ENCODE measurements around the gene SLC10A1. TPM values are rescaled to one million over a fixed set of nuclear protein-coding genes. Genes with fewer than 3 reads are reported as not detected.

The SLC10A1 gene
- total and polyA plus RNA-seq, 2 of the 4 experiments (the other 2 are of a cell fraction): 0.03 TPM; not detected in 1

Small RNA genes lying within 50 kb of the gene (microRNA-seq; reads per million reads assigned to microRNA genes)
- not detected for gene RF00614 (ENCODE audit: insufficient read depth, insufficient read length)

Small RNA genes lying within 50 kb of the gene (small RNA-seq; reads per million reads assigned to genes)
- 0 reads per million in 5 experiments for gene RF00614

Other genes starting within 250 kb of the SLC10A1 start
- not detected in 2 replicates for gene CCDC177, start 222.4 kb downstream of the SLC10A1 start, total RNA-seq (2012; rRNA removed)
- not detected in 2 replicates for gene CCDC177, start 222.4 kb downstream of the SLC10A1 start, polyA plus RNA-seq (2012; rRNA removed)
- gene SUSD6, start 185.6 kb downstream of the SLC10A1 start, total RNA-seq (2012; rRNA removed): 2.3 and 2.5 TPM in 2 replicates
- 10.1 and 10.4 TPM in 2 replicates for gene SUSD6, start 185.6 kb downstream of the SLC10A1 start, polyA plus RNA-seq (2012; rRNA removed)
- gene SRSF5, start 30.1 kb downstream of the SLC10A1 start, total RNA-seq (2012; rRNA removed): 29.4 and 96.9 TPM in 2 replicates
- 219 and 229 TPM in 2 replicates for gene SRSF5, start 30.1 kb downstream of the SLC10A1 start, polyA plus RNA-seq (2012; rRNA removed)
- gene SMOC1, start 82.2 kb upstream of the SLC10A1 start, total RNA-seq (2012; rRNA removed): 0.90 and 1.1 TPM in 2 replicates
- gene SMOC1, start 82.2 kb upstream of the SLC10A1 start, polyA plus RNA-seq (2012; rRNA removed): 3.2 and 4.1 TPM in 2 replicates